Cortex of kidney (tissue), 1 donor: ENCODE measurements around the gene SLC43A3.
"Not testable (repeated sequence)": the region's sequence is repeated elsewhere in the genome, so short reads cannot be mapped to it uniquely, and the experiment has no call there.

Experiments
- DNase-seq: peaks from one replicate; lab custom pipeline; 2025; lab: John Stamatoyannopoulos, UW

SLC43A3 gene

DNA sequence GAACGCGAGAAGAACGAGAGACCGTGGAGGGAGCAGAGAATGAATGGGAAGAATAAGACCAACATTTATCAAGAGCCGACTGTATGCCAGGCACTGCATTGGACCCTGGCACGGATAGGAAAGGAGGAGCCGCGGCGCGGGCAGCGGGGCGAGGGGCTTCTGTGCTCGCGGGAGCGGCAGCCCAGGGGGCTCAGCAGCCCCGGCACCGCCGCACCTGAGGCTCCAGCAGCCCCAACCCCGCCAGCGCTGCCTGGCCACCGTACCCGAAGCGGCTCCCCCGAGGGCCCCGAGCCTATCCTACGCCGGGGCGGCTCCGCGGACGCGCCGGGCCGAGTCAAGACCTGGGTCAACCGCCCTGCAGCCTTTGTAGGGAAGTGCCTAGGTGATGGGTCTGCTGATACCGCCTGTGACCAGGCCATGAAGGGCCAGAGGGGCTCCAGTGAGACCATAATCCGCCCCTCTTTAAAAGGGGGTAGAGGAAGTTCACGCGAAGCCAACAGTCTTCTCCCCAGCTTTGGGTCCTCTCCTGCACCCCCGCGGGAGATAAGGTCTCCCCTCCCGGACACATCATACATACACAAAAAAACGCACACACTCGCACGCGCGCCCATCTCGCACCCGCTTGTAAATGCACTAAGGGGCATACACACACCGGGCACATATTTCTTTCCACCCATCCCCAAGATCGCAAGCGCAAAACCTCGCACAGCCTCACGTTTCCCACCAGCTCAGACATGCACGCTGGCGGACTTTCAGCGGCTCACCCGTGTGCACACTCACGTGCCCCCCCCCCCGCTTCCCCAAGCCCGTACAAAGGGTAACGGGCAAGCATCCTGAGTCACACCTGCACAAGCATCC is 32.5 kb upstream of the SLC43A3 start:
- no peak for DNase-seq

DNA sequence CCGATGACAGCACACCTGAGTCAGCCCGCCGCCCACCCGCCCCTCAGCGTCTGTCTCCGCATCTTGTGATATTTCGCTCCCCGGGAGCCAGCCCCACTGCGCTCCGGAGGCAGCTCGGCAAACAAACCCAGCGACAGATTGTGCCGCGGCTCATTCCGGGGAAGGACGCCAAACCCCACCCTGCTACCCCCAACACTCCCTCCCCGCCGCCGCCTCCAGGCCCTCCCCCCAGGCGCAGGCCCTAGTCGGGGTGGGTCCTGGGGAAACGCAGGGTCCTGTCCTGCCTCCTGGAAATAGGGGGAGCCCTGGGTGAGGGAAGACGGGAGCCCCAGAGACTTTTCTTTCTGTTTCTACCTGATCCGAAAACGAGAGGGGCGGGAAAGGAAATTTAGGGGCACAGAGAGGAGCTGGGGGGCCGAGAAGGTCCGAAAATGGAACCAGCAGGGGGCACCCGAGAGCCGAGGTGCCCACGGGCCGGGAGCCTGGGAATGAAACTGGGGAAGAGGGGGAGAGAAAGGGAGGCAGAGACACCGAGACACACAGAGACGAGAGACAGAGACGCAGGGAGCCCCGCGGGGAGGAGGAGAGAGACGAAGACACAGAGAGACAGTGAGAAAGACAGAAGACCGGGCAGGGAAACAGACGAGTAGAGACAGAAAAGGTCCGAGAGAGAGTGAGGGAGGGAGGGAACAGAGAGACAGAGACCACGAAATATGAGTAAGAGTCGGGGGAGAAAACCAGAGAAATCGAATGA is 31.7 kb upstream of the SLC43A3 start:
- no peak for DNase-seq

DNA sequence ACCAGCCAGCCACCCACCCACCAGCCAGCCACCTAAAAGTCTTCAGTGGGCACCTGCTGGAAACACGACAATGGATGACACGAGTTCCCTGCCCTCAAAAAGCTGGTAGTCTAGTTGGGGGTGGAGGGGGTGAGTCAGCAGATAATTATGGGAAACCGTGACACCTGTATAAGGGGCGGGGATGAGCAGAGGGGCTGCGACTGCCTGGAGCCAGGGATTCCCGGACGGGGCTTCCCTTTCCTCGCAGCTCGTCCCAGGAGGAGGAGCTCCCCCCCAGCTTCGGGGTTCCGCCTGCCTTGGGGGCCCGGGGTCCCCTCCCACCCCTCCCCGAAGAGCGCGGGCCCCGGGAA is 31.1 kb upstream of the SLC43A3 start:
- no peak for DNase-seq

DNA sequence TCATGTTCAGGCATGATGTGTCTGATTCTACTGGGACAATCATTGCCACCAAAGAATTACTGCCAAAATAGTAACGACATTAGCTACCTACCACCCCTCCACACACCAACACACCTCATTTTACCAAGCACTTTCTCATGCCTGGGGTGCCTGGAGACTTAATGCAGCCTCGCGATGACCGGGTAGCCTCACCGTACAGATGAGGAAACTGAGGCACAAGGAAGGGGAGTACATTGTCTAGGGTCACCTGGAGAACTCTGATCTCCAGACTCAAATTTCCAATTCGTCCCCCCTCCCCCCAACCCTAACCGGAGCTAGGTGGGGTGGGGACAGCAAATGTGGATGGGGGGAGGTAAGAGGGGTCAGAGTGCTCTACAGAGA is 30.7 kb upstream of the SLC43A3 start:
- DNase-seq = no peak

DNA sequence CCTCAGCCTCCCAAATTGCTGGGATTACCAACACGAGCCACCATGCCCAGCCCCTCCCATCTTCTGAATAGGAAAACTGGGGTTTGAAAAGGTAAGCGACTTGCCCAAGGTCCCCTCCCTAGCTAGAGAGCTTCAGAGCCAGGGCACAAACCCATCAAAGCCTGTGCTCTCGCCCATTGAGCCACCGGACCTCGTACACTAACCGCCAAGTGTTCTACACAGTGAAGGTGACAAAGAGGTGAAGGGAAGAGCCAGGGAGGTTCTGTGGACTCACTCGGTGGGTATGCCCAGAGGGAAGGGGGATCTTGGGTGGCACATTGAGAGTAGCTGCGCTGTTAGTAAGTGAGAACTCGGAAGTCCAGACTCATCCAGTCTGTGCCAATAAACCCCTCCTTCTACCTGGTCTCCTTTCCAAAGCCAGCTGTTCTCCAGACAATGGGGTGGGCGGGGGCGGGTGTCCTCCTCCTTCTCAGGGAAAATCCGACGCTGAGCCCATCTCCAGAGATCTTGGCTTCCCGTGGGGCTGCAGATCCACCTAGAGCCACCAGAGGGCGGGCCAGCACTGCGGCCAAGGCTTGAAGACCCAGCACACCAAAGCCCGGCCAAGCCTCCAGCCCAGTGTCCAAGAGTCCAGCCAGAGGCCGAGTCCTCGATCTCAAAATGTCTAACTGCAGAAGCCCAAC is 30.2 kb upstream of the SLC43A3 start:
- no peak for DNase-seq

DNA sequence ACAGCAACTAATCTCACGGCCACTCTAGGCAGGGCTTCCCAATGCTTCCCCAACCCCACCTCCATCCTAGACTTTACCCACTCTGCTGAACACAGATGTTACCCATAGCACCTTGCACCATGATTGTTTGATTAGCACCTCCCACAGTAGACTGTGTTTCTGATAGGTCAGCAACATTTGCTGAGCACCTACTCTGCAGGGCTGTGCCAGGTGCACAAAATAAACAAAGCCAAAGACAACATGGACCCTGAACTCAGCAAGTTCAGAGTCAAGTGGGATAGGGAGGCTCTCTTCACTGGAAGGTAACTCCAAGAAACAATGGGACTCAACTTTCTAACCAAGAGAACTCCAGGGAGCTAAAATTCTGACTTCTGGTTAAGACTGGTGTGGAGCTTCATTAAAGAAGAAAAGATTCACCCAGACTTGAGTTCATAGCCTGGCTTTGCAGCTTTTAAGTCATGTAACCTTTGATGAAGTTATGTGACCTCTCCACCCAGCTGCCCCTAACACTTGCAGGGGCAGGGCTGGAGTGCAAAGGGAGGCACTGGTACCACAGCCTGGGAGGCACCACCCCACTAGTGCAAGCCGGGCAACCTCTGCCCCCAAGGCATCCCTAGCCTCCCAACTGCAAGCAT is 26.7 kb upstream of the SLC43A3 start:
- DNase-seq = no peak

DNA sequence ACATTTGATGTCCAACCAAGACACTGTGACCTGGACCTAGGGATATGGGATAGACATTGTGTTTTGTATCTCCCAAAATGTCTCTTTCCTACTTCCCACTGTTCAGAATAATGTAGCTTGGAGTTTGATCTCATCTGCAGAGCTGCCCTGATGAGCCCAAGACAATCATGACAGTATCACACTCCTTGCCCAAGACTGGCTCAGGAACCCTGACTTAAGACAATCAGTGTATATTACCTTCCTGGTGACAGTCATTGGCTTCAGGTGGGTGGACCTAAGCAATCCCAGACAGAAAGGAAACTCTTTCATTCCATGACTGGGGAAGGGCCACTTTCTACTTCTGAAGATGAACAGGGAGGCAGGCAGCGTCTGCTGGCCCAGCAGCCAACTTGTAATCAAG is 19.1 kb upstream of the SLC43A3 start:
- DNase-seq = no peak

DNA sequence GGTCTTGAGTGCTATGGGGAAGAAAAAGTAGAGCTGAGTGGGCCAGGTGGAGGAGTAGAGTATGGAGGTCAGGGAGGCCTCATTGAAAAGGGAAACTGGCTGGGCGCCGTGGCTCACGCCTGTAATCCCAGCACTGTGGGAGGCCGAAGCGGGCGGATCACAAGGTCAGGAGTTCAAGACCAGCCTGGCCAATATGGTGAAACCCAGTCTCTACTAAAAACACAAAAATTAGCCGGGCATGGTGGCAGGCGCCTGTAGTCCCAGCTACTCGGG is 18.1 kb upstream of the SLC43A3 start:
- DNase-seq = not testable (repeated sequence)

DNA sequence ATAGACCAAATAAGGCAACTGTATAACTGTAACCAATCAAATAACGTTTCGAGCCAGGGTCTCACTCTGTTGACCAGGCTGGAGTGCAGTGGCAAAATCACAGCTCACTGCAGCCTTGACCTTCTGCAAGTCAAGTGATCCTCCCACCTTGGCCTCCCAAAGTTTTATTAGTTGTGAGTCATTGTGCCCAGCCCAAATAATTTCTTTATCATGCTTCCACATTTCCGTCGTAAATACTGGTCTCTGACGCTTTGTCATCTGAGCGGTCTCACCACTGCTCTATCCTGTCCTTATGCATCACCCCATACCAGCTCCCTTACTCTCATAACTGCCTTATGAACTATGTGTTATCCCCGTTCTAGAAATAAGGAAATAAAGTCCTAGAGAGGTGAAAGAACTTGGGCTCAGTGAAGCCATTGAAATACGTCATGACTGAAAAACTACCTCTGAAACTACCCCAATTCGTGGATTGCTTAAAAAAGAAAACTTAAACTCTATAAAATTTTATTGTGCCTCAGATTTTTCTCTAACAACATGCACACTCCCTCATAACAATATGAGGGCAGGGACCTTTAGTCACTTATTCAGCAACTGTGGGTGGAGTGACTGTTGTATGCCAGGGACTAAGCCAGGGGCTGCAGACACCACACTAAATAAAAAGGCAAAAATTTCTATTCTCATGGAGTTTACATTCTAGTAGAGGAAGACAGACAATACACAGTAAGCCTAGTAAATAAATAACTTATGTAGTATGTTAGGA is 17.6 kb upstream of the SLC43A3 start:
- no peak for DNase-seq

DNA sequence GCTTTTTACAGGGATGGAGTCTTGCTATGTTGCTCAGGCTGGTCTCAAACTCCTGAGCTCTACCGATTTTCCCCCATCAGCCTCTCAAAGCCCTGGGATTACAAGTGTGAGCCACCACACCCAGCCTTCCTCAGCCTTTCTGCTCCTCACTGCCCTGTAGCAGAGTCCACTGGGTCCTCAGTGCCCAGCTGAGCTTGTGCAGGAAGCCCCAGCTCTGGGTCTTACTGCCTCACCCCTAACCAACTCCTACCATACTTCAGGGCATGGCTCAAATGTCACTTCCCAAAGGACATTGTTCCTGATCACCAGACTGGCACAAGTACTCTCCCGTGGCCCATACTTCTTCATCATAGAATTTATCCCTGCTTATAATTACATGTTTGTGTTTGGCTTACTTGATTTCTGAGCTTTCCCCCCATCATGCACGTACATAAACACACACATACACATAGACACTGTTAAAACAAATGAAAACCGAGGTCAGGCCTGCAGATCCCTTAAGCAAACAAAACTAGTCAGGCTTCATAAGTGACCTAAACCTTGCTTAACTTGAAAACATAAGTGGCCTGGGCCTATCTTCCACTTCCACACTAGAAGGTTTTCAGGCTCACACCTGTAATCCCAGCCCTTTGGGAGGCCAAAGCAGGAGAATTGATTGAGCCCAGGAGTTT is 14.0 kb upstream of the SLC43A3 start:
- no peak for DNase-seq

DNA sequence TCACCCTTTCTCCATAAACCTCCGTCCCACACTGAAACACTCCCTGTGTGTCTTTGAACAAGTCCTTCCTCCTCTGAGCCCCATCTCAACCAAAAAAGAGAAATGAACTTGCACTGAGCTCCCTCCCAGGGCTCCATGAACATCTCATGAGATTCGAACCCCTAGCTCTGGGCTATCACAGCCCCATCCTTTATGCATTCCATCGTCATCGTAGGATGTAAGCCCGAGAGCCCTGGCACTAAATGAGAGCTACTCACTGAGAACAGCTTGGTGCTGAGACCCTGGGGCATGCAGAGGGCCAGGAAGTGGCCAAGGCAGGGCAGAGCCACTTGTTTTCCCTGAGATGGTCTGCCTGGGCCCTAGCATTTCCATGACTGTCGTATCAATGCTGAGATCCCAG is 12.9 kb upstream of the SLC43A3 start:
- no peak for DNase-seq

DNA sequence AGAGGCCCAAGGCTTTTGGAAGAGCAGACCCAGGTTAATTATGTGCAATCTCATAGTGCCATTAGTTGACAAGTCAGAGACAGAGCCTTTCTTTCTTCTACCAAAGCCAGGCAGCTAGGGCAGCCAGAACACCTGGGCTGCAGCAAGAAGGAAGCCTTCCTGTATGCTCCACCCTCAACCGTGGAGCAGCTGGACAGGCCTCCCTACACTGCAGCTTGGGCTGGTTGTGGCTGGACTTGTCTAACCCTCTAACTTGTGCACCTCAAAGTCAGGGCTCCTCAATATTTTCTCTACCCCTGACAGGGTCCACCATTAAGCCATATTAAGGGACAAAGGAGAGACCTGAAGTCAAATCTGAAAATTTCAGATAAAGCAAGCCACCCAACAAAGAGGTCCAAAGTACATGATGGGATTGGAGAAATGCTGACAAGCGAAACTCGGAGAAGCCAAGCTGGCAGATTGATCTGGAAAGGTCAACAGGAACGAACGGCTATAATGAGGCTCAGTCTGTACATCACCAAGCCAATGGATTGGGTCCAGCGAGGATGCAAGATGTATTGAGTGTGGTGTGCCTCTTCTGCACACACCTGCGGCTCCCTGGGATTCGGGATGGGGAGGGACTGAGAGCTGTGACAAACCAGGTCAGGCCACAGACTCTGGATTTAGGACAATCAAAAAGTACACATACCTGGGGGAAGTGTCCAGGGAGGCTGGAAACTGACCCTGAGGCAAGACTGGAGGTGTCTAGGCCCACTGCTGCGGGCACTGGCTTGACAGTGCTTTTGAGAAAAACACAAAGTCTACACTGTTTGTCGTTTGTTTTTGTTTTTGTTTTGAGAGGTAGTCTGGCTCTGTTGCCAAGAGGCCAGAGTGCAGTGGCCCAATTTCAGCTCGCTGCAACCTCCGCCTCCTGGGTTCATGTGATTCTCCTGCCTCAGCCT is 11.7 kb upstream of the SLC43A3 start:
- no peak for DNase-seq

DNA sequence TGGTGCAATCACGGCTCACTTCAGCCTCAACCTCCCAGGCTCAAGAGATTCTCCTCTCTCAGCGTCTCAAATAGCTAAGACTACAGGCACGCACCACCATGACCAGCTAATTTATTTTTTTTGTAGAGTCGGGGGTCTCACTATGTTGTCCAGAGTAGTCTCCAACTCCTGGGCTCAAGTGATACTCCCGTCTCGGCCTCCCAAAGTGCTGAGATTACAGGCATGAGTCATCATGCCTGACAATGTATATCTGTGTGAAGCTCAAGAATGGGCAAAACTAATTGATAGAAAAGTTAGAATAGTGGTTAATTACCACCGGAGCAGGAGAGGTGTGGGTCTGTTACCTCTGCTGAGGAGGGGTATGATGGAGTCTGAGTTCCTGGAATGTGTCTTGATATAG is 9.1 kb upstream of the SLC43A3 start:
- DNase-seq = no peak

DNA sequence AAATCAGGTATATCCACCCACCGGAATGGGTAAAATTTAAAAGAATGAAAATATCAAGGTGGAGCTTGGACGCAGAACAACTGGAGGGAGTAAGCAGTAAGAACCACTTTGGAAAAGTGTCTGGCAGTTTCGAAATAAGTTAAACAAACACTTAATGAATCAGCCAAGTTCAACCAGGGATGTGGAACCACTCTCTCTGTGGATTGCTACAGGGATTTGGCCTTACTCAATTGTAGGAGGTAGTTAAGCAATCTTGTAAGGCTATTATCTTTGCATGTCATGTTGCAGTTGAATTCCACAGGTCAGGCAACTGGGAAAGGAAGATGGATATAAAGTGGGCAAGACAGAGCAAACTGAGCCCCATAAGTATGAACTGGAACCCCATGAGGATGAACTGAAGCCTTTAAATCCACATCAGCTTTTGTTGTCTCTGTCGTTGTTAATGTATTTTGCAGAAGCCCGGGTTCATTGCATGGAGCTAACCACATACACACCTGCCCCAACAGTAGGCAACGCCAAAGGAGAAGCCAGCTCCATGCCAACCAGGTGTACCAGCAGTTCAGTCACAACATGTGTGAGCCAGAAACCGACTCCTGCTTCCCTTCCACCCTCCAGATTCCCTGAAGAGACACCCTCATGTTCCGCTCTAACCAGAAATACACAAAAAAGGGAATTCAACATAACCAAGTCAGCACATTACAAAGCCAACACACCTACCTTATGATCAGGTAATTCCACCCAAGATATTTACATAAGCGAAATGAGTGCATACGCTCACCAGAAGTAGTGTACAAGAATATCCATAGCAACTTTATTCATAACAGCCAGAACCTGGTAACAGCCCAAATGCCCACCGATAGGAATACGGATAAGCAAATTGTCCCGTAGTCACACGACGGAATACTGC is 8.0 kb upstream of the SLC43A3 start:
- no peak for DNase-seq

DNA sequence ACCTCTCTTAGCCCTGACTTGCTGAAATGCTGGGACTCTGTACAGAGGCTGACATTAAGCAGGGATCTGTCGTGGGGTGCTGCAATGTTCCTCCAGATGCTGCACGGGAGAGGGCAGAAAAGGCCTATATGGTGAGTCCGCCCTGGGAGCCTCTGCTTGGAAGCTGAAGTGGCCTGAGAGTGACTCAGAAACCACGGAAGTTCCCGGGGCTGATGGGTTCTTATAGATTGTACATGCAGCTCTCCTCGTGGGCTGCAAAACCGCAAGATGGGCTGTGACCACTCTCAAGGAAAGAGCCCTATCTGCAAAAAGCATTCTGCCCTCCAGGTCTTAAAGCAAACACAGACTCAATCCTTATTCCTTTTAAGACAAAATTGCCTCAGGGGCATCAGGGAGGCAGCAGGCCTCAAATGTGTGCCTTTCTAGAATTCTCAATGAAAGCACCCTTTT is 5.8 kb upstream of the SLC43A3 start:
- no peak for DNase-seq

DNA sequence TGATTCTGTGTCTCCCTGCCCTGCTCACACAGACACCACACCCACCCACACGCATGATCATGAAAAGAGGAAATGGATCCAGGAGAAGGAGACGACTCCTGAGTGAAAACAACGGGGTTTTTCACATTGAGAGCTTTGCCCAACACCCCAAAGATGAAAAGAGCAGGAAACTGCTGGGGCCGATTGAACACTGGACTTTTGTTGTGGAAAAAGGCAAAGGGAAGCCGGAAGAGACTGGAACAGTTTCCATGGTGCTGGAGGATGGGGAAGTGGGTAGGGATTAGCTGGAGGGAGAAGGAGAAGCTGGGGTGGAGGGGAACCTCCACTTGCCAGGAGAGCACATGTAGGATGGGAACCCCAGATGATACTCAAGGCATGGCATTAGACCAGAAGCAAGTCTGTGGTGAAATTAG is 5.2 kb upstream of the SLC43A3 start:
- no peak for DNase-seq

DNA sequence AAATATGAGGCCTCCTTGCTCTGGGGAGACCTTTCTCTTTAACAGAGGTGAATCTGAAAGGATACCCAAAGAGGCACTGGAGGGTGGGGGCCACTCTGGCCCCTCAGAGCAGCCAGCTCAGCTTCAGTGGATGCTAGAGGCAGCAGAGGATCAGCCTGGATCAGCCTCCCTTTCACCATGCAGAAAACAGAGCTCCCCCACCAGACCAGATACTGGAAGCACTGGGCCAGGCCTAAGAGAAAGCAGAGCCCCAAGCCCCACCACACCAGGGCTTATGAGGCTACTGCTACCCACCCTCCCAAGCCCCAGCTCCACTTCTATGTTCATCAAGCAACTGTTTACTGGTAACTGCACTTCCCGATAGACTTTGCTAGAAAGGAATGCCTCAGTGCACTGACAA is 4.0 kb upstream of the SLC43A3 start:
- no peak for DNase-seq

DNA sequence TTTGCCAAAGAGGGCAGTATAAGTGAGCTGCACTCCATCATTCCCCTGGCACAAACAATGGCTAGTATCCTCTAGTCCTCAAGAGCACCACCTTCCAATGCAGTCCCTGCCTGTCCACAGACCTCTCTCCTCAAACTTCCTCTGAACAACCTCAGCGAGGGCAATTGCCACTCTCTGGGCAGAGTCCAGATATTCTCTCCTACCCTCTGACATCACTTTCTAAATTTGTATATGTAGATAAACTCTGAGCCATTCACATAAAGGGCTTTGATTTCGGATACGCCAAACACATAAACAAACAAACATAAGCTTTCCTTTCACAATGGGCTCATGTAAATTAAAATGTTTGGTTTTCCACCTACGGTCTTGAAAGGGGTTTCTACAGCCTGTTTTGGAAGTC is 3.0 kb upstream of the SLC43A3 start:
- no peak for DNase-seq

DNA sequence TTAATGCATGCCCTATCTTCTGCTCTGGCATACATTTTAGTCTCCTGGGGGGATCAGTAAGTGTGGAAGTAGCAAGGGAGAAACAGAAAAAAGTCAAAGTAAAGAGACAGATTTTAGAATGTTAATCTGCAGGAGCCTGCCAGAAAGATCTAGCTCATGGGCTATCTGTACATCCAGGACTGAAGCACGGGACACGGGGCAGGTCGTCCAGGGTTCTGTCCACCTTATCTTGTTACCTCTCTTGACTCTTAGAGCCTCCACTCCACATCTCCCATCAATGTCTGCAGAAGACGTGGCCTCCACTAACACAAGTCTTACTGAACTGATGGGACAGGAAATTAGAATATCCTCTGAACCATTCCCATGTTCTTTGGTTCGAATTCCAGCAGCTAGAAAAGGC is 1.7 kb upstream of the SLC43A3 start:
- no peak for DNase-seq
